ENCODE data around the gene DNAI1. TPM values are rescaled to one million over a fixed set of nuclear protein-coding genes. Genes with fewer than 3 reads are reported as not detected.

Gene DNAI1
- total and polyA plus RNA-seq, 4 donors: 4.6 to 26.2 (median 9.2) TPM

- Histone ChIP-seq H3K9me3 (ENCODE audit: control insufficient read depth in 4 of 4, insufficient read depth in 3 of 4, low read length in 3 of 4) (no peaks in the 10 kb centered on the region), H3K36me3 (ENCODE audit: control insufficient read depth in 4 of 4, insufficient read depth in 4 of 4, low read length in 4 of 4) (no peaks in the 10 kb centered on the region), H3K27ac (ENCODE audit: low read depth in 1 of 2, low read length in 1 of 2) (no peak overlapping the region), H3K27me3 (ENCODE audit: control insufficient read depth in 3 of 3, insufficient read depth in 3 of 3, low read length in 2 of 3) (peaks cover 0 to 4% (median 0%) of the 10 kb centered on the region in 3 donors), H3K4me1 (ENCODE audit: control insufficient read depth in 5 of 5, insufficient read depth in 5 of 5, low read length in 5 of 5) (peaks cover 0 to 3% (median 0%) of the 10 kb centered on the region in 5 donors), H3K9ac (ENCODE audit: insufficient read depth in 1 of 2, low read length in 2 of 2) (no peak overlapping the region), H3K4me3 (no peak overlapping the region)
- ATAC-seq (ENCODE audit: insufficient read depth, low FRiP score) (no peak), DNase-seq (no peak)
- TF ChIP-seq, protein P1, sequence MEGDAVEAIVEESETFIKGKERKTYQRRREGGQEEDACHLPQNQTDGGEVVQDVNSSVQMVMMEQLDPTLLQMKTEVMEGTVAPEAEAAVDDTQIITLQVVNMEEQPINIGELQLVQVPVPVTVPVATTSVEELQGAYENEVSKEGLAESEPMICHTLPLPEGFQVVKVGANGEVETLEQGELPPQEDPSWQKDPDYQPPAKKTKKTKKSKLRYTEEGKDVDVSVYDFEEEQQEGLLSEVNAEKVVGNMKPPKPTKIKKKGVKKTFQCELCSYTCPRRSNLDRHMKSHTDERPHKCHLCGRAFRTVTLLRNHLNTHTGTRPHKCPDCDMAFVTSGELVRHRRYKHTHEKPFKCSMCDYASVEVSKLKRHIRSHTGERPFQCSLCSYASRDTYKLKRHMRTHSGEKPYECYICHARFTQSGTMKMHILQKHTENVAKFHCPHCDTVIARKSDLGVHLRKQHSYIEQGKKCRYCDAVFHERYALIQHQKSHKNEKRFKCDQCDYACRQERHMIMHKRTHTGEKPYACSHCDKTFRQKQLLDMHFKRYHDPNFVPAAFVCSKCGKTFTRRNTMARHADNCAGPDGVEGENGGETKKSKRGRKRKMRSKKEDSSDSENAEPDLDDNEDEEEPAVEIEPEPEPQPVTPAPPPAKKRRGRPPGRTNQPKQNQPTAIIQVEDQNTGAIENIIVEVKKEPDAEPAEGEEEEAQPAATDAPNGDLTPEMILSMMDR (IDR thresholded peaks at IDR 0.05; ENCODE audit: control extremely low read depth, extremely low read depth): no peak
- WGBS, 2 donors: 78 to 79% methylated on average over 6 of the region's 6 CpGs
Measured at GRCh38 chr9:34496149-34496712, 37.6 kb downstream of the DNAI1 start.

DNA sequence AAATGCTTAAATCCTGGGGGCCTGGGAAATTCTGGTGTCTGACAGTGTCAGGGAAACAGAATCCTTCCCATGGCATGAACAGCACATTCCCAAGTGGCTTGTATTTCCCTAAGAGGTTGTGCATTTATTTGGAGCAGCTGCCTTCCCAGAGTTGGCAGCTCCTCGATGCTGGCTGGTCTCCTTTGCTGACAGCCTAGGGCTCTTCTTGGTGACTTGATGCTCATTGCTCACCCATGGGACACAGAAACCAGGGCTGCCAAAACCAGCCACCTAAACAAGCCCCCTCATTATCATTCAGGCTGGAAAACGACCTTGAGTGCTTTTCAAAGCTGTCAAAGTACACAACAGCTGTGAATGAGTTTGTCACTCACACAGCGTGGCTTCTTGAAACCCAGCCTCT lies 39.9 kb downstream of the DNAI1 start:
- ATAC-seq (ENCODE audit: insufficient read depth, low FRiP score): no peak
- WGBS, 2 donors: 46 to 50% methylated on average over 3 of the region's 3 CpGs

DNA sequence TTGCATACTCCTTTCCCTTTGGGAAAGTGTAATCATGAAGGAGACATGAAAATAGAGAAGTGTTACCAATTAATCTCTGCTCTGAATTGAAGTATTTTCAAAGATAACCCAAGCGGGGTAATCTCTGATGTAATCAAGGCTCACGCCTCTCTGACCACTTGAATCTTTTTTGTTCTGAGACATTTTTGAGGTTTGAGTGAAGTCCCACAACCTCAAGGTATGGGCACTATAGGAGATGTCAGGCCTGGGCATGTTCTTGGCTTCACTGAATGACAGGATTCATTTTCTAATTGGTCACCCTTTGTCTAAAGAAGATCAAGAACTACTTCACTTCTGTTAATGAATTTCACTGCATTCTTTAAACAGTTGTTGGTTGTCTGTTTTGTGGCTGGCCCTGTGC lies 40.5 kb downstream of the DNAI1 start:
- no peak overlapping the region for H3K9ac ChIP-seq (ENCODE audit: insufficient read depth in 1 of 2, low read length in 2 of 2)
- peaks cover 0 to 4% (median 0%) of the 10 kb centered on the region in 3 donors for H3K27me3 ChIP-seq (ENCODE audit: control insufficient read depth in 3 of 3, insufficient read depth in 3 of 3, low read length in 2 of 3)
- DNase-seq: no peak
- H3K4me3 ChIP-seq: no peak overlapping the region
- no peak for ATAC-seq (ENCODE audit: insufficient read depth, low FRiP score)
- no peaks in the 10 kb centered on the region for H3K36me3 ChIP-seq (ENCODE audit: control insufficient read depth in 4 of 4, insufficient read depth in 4 of 4, low read length in 4 of 4)
- peaks cover 0 to 13% (median 12%) of the 10 kb centered on the region in 5 donors for H3K4me1 ChIP-seq (ENCODE audit: control insufficient read depth in 5 of 5, insufficient read depth in 5 of 5, low read length in 5 of 5)
- no peak overlapping the region for H3K27ac ChIP-seq (ENCODE audit: low read depth in 1 of 2, low read length in 1 of 2)
- no peaks in the 10 kb centered on the region for H3K9me3 ChIP-seq (ENCODE audit: control insufficient read depth in 4 of 4, insufficient read depth in 3 of 4, low read length in 3 of 4)
- TF ChIP-seq, protein P1 (IDR thresholded peaks at IDR 0.05; ENCODE audit: control extremely low read depth, extremely low read depth): no peak
- WGBS, 2 donors: 68 to 76% methylated on average over 2 of the region's 2 CpGs

More for the DNA sequence above, 39.9 kb downstream of the DNAI1 start:
- H3K9me3 ChIP-seq (ENCODE audit: control insufficient read depth in 4 of 4, insufficient read depth in 3 of 4, low read length in 3 of 4): no peaks in the 10 kb centered on the region
- no peak for DNase-seq
- no peak overlapping the region for H3K27ac ChIP-seq (ENCODE audit: low read depth in 1 of 2, low read length in 1 of 2)
- TF ChIP-seq, protein P1 (IDR thresholded peaks at IDR 0.05; ENCODE audit: control extremely low read depth, extremely low read depth): no peak
- peaks cover 0 to 13% (median 12%) of the 10 kb centered on the region in 5 donors for H3K4me1 ChIP-seq (ENCODE audit: control insufficient read depth in 5 of 5, insufficient read depth in 5 of 5, low read length in 5 of 5)
- peaks cover 0 to 4% (median 0%) of the 10 kb centered on the region in 3 donors for H3K27me3 ChIP-seq (ENCODE audit: control insufficient read depth in 3 of 3, insufficient read depth in 3 of 3, low read length in 2 of 3)
- no peak overlapping the region for H3K9ac ChIP-seq (ENCODE audit: insufficient read depth in 1 of 2, low read length in 2 of 2)
- no peaks in the 10 kb centered on the region for H3K36me3 ChIP-seq (ENCODE audit: control insufficient read depth in 4 of 4, insufficient read depth in 4 of 4, low read length in 4 of 4)
- H3K4me3 ChIP-seq: no peak overlapping the region
